ENCODE measurements around the gene ARHGEF12. TPM values are rescaled to one million over a fixed set of nuclear protein-coding genes. Genes with fewer than 3 reads are reported as not detected.

ARHGEF12 gene
- polyA plus RNA-seq, 2 of the 4 experiments (the other 2 are of a cell fraction) = 16.7 to 27.2 TPM

DNA sequence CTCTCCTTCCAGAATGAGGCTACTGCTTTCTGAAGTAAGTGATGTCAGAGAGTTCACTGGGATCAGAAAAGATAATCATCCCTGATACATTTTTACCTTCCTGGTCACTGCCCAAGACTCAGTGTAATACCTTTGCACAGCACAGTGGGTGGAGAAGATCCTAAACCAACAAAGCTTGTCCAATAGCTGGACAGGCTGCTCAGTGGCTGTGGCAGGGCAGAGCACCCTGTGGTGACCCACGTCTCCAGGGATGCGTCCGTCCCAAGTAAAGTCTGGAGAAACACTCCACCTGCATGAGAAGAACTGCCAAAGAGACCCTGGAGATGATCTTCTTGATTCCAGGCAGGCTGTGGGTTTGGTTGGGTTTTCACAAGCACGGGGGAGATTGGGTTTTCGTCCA is 42.1 kb upstream of the ARHGEF12 start:
- CTCF ChIA-PET = interaction anchor here (1.9 to 2.0 kb wide), 2 partner anchors 9 to 59 kb away, joined by 10 to 14 read pairs; no protein-coding TSS in a partner anchor

DNA sequence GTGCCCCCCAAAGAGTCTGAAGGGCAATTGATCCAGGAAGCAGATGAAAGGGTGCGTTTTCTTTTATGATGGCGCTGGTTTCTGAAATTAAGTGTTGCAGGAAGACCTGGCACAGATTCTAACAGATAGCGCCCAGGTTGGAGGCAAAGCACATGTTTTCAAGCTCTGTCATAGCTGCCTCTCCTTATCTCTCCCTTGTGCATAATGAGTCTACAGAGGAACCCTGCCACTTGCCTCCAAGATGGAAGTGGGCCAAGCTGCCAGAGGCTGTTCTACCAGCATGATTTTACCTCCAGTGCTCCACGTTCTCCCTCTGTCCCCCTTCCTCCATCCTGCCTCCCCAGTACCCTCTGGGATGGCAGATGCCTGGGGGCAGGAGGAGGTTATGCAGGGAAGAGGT is 41.1 kb upstream of the ARHGEF12 start:
- DNase-seq (ENCODE audit: low read depth in 1 of 2, low spot score in 1 of 2) = no peak
- Histone ChIP-seq H3K4me3 (no peak overlapping the region), H3K9me3 (no peaks in the 10 kb centered on the region), H3K27ac (no peak overlapping the region), H3K4me2 (no peak overlapping the region), H3K4me1 (peaks cover 6% of the 10 kb centered on the region; the same call in 2 of the 3 replicates)
- FAIRE-seq = no peak
- CTCF ChIA-PET = interaction anchor here (1.2 to 2.0 kb wide), 2 partner anchors 47 to 60 kb away, joined by 3 to 10 read pairs; no protein-coding TSS in a partner anchor
- POLR2A ChIA-PET = no interaction called here
- no peak for ATAC-seq
- WGBS (ENCODE audit: missing lambda C conversion rate) = 16% methylated on average over 4 of the region's 4 CpGs
- TF ChIP-seq, protein P1, sequence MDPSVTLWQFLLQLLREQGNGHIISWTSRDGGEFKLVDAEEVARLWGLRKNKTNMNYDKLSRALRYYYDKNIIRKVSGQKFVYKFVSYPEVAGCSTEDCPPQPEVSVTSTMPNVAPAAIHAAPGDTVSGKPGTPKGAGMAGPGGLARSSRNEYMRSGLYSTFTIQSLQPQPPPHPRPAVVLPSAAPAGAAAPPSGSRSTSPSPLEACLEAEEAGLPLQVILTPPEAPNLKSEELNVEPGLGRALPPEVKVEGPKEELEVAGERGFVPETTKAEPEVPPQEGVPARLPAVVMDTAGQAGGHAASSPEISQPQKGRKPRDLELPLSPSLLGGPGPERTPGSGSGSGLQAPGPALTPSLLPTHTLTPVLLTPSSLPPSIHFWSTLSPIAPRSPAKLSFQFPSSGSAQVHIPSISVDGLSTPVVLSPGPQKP (IDR thresholded peaks at IDR 0.05; ENCODE audit: low read depth, low read length) = no peak
- no peak for TF ChIP-seq EHF (CRISPR knock-in tag; IDR thresholded peaks at IDR 0.05)
- TF ChIP-seq, protein P2, sequence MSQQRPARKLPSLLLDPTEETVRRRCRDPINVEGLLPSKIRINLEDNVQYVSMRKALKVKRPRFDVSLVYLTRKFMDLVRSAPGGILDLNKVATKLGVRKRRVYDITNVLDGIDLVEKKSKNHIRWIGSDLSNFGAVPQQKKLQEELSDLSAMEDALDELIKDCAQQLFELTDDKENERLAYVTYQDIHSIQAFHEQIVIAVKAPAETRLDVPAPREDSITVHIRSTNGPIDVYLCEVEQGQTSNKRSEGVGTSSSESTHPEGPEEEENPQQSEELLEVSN (IDR thresholded peaks at IDR 0.05; ENCODE audit: borderline replicate concordance, low read depth) = no peak
- TF ChIP-seq MYC (IDR thresholded peaks at IDR 0.05; ENCODE audit: borderline replicate concordance, low read length) = no peak
- TF ChIP-seq, protein P3, sequence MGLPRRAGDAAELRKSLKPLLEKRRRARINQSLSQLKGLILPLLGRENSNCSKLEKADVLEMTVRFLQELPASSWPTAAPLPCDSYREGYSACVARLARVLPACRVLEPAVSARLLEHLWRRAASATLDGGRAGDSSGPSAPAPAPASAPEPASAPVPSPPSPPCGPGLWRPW (IDR thresholded peaks at IDR 0.05) = no peak
- TF ChIP-seq FOSL2 (IDR thresholded peaks at IDR 0.05) = no peak
- TF ChIP-seq FOSL2 (CRISPR knock-in tag; IDR thresholded peaks at IDR 0.05) = no peak
- TF ChIP-seq, protein P4, sequence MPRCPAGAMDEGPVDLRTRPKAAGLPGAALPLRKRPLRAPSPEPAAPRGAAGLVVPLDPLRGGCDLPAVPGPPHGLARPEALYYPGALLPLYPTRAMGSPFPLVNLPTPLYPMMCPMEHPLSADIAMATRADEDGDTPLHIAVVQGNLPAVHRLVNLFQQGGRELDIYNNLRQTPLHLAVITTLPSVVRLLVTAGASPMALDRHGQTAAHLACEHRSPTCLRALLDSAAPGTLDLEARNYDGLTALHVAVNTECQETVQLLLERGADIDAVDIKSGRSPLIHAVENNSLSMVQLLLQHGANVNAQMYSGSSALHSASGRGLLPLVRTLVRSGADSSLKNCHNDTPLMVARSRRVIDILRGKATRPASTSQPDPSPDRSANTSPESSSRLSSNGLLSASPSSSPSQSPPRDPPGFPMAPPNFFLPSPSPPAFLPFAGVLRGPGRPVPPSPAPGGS (IDR thresholded peaks at IDR 0.05) = no peak
- no peak for TF ChIP-seq SREBF2 (IDR thresholded peaks at IDR 0.05)
- TF ChIP-seq KDM5A (IDR thresholded peaks at IDR 0.05) = no peak

More for the DNA sequence above, 42.1 kb upstream of the ARHGEF12 start:
- WGBS (ENCODE audit: missing lambda C conversion rate) = 15% methylated on average over 5 of the region's 5 CpGs
- FAIRE-seq (no peak), ATAC-seq (no peak), DNase-seq (ENCODE audit: low read depth in 1 of 2, low spot score in 1 of 2) (no peak)
- H3K27ac ChIP-seq = no peak overlapping the region
- H3K9me3 ChIP-seq = no peaks in the 10 kb centered on the region
- H3K4me2 ChIP-seq = no peak overlapping the region
- H3K4me1 ChIP-seq = no peaks in the 10 kb centered on the region
- no peak for TF ChIP-seq SREBF2 (IDR thresholded peaks at IDR 0.05)
- no peak for TF ChIP-seq FOSB (CRISPR knock-in tag; IDR thresholded peaks at IDR 0.05)
- TF ChIP-seq RAD21 (conservative IDR thresholded peaks at IDR 0.05 in 1 of 2, IDR thresholded peaks at IDR 0.05 in 1 of 2) = no peak
- no peak for TF ChIP-seq ZFP36 (IDR thresholded peaks at IDR 0.05; ENCODE audit: borderline replicate concordance, partially characterized antibody)
- TF ChIP-seq CEBPB (IDR thresholded peaks at IDR 0.05) = no peak
- TF ChIP-seq, protein P5, sequence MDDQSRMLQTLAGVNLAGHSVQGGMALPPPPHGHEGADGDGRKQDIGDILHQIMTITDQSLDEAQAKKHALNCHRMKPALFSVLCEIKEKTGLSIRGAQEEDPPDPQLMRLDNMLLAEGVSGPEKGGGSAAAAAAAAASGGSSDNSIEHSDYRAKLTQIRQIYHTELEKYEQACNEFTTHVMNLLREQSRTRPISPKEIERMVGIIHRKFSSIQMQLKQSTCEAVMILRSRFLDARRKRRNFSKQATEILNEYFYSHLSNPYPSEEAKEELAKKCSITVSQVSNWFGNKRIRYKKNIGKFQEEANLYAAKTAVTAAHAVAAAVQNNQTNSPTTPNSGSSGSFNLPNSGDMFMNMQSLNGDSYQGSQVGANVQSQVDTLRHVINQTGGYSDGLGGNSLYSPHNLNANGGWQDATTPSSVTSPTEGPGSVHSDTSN (IDR thresholded peaks at IDR 0.05) = no peak
- TF ChIP-seq, protein P1 (IDR thresholded peaks at IDR 0.05; ENCODE audit: low read depth, low read length) = no peak
- POLR2A ChIA-PET = no interaction called here
- no peak overlapping the region for H3K4me3 ChIP-seq

DNA sequence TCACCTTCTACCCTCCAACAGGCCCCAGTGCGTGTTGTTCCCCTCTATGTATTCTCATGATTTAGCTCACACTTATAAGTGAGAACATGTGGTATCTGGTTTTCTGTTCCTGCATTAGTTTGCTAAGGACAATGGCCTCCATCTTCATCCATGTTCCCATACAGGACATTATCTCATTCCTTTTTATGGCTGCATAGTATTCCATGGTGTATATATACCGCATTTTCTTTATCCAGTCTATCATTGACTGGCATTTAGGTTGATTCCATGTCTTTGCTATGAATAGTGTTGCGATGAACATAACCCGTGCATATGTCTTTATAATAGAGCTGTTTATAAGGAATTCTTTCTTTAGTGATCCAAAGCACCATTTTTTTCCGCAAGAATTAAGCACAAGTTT is 39.7 kb upstream of the ARHGEF12 start:
- FAIRE-seq (no peak), DNase-seq (ENCODE audit: low read depth in 1 of 2, low spot score in 1 of 2) (no peak), ATAC-seq (no peak)
- no peak overlapping the region for H3K4me2 ChIP-seq
- H3K4me3 ChIP-seq = no peak overlapping the region
- no peak overlapping the region for H3K27ac ChIP-seq
- H3K4me1 ChIP-seq = peaks cover 6% of the 10 kb centered on the region; the same call in 2 of the 3 replicates
- no peaks in the 10 kb centered on the region for H3K9me3 ChIP-seq
- POLR2A ChIA-PET = no interaction called here
- CTCF ChIA-PET = interaction anchor here (0.9 to 15.7 kb wide), 2 partner anchors 65 to 125 kb away, joined by 3 to 407 read pairs; partner anchors contain the start of gene POU2F3
- 85% methylated on average over 5 of the region's 5 CpGs for WGBS (ENCODE audit: missing lambda C conversion rate)
- TF ChIP-seq, protein P5 (IDR thresholded peaks at IDR 0.05) = no peak
- TF ChIP-seq ZC3H11A (IDR thresholded peaks at IDR 0.05) (no peak), EHF (CRISPR knock-in tag; IDR thresholded peaks at IDR 0.05) (no peak), POLR2AphosphoS2 (conservative IDR thresholded peaks at IDR 0.05; ENCODE audit: low read length) (no peak), CBX8 (IDR thresholded peaks at IDR 0.05) (no peak), JUN (IDR thresholded peaks at IDR 0.05) (no peak), RARB (CRISPR knock-in tag; IDR thresholded peaks at IDR 0.05) (no peak), CHD2 (IDR thresholded peaks at IDR 0.05; ENCODE audit: low read length, partially characterized antibody) (no peak), SMC3 (IDR thresholded peaks at IDR 0.05) (no peak), BHLHE40 (IDR thresholded peaks at IDR 0.05; ENCODE audit: low read depth, low read length) (no peak), FOSB (CRISPR knock-in tag; IDR thresholded peaks at IDR 0.05) (no peak)
- TF ChIP-seq, protein P4 (IDR thresholded peaks at IDR 0.05) = no peak
- TF ChIP-seq, protein P6, sequence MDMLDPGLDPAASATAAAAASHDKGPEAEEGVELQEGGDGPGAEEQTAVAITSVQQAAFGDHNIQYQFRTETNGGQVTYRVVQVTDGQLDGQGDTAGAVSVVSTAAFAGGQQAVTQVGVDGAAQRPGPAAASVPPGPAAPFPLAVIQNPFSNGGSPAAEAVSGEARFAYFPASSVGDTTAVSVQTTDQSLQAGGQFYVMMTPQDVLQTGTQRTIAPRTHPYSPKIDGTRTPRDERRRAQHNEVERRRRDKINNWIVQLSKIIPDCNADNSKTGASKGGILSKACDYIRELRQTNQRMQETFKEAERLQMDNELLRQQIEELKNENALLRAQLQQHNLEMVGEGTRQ (IDR thresholded peaks at IDR 0.05) = no peak
